Activated naive CD4-positive, alpha-beta T cell treated with anti-CD3 and anti-CD28 coated beads, Interleukin-2, amount 50 U/mL, for 72 hours (primary cell): ENCODE measurements around the gene SHE. TPM values are rescaled to one million over a fixed set of nuclear protein-coding genes. Genes with fewer than 3 reads are reported as not detected.

Experiments used
- total RNA-seq, 2 donors: library from RNA; stranded (reverse); gene quantifications; one replicate each; pipeline ENCODE4 v1.2.3, GENCODE V29; 2022

The SHE gene
- total RNA-seq, 2 donors from 2014 or later: not detected

Other genes with a start within 250 kb of the SHE start
- gene HAX1, start 229.8 kb downstream of the SHE start, total RNA-seq: 100 to 1,000 TPM; 147 to 198 TPM
- gene AQP10, start 181.3 kb downstream of the SHE start, total RNA-seq: not detected
- 10 to 100 TPM; 48.0 to 56.1 TPM for gene ATP8B2, start 176.9 kb downstream of the SHE start, total RNA-seq
- gene IL6R, start 97.1 kb downstream of the SHE start, total RNA-seq: 1 to 10 TPM; 6.7 to 8.5 TPM
- gene TDRD10, start 193 bp downstream of the SHE start, total RNA-seq: not detected
- 100 to 1,000 TPM in 1 of 2 donors, 10 to 100 TPM in 1; 99.5 to 113 TPM for gene UBE2Q1, start 56.2 kb upstream of the SHE start, total RNA-seq
- gene CHRNB2, start 65.4 kb upstream of the SHE start, total RNA-seq: under 1 TPM; 0.09 to 0.10 TPM
- gene ADAR, start 105.8 kb upstream of the SHE start, total RNA-seq: 100 to 1,000 TPM; 189 to 332 TPM